Adrenal gland (tissue), 5 donors: ENCODE measurements around the gene SNRPF.

ENCODE experiments used
- POLR2A ChIP-seq, 2 donors: fragments of 450-650 bp; IDR thresholded peaks; one replicate each; pipeline ENCODE4 v1.6.1; 2017; ENCODE audit warnings: antibody characterized with exemption in 2 of 2, mild to moderate bottlenecking in 2 of 2, moderate library complexity in 1 of 2
- TF ChIP-seq, protein P1 (sequence below), 6 experiments: fragments of 450-650 bp in 4 of 6; fragments of 200-600 bp in 2 of 6; sonication (generic) in 1 of 6; IDR thresholded peaks; 1 replicate in 5 of 6; 2 replicates in 1 of 6; pipeline versions ENCODE4 v1.5.1 to v1.8.0; 2016 to 2021; ENCODE audit warnings: antibody characterized with exemption in 6 of 6, mild to moderate bottlenecking in 2 of 6, moderate library complexity in 1 of 6
- donor health status: DM: no; HTN: no; CAD: no.

DNA sequence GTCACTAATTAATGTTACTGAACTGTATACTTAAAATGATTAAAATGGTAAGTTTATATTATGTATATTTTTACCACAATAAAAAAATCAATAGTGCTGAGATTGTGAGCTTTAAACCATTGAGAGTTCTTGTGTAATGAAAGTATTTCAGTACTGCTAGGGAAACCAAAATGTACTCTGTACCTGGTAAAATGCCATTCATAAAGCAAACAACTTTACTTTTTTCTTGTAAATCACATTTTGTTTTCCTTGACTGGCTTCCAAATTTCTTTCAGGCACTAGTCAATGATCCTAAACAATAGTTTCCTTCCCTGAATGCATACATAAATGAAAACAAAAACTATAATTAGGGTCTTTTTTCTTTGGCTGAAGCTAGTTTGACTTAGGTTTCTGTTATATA, 29.4 kb upstream of the SNRPF start:
- TF ChIP-seq, protein P1, sequence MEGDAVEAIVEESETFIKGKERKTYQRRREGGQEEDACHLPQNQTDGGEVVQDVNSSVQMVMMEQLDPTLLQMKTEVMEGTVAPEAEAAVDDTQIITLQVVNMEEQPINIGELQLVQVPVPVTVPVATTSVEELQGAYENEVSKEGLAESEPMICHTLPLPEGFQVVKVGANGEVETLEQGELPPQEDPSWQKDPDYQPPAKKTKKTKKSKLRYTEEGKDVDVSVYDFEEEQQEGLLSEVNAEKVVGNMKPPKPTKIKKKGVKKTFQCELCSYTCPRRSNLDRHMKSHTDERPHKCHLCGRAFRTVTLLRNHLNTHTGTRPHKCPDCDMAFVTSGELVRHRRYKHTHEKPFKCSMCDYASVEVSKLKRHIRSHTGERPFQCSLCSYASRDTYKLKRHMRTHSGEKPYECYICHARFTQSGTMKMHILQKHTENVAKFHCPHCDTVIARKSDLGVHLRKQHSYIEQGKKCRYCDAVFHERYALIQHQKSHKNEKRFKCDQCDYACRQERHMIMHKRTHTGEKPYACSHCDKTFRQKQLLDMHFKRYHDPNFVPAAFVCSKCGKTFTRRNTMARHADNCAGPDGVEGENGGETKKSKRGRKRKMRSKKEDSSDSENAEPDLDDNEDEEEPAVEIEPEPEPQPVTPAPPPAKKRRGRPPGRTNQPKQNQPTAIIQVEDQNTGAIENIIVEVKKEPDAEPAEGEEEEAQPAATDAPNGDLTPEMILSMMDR (IDR thresholded peaks at IDR 0.05) = no peak
- TF ChIP-seq POLR2A (IDR thresholded peaks at IDR 0.05) = no peak
